ENCODE results near the gene NHEJ1. TPM values are rescaled to one million over a fixed set of nuclear protein-coding genes. Genes with fewer than 3 reads are reported as not detected.

Gene NHEJ1
- total RNA-seq, 1 experiment from 2014 or later: 16.4 TPM

DNA sequence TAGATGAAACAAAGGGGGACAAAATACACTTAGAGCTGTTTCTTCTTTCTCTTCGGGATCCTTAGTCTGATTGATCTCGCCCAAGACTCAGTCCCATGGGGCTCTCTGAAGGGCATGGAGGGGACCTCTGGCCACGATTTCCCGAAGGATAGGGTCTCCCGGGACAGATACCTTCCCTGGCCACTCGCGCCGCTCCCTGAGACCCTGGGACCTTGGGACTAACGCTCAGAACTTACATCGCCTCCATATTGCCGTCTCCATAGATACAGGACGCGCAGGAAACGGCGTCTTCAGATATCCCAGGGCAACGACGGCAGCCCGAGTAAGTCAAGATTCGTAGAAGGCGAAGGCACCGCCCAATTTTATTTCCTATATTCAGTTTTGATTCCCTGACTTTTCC is 119.4 kb downstream of the NHEJ1 start, which contains the start of gene CFAP65:
Gene CFAP65, minus strand, starts transcription at position 265 of the 400 bp plus-strand sequence. CDS start 2,468 bp downstream, outside the sequence.
- no peaks in the 10 kb centered on the region for H3K9me3 ChIP-seq (ENCODE audit: control insufficient read depth in 1 of 2, insufficient read depth in 1 of 2, low read depth in 1 of 2, low read length in 2 of 2)
- H3K27me3 ChIP-seq (ENCODE audit: insufficient read depth, low read length): peaks cover 24% of the 10 kb centered on the region
- no peak within 1 kb of the TSS for H2AFZ ChIP-seq (ENCODE audit: low read depth, low read length, poor library complexity, severe bottlenecking)
- H3K36me3 ChIP-seq (ENCODE audit: control insufficient read depth in 1 of 2, insufficient read depth in 2 of 2, low read length in 2 of 2): no peaks in the 10 kb centered on the region
- H3K79me2 ChIP-seq (ENCODE audit: insufficient read depth, low read length): no peaks in the 10 kb centered on the region
- TF ChIP-seq EZH2phosphoT487 (IDR thresholded peaks at IDR 0.05; ENCODE audit: borderline replicate concordance) (no peak), SIN3A (IDR thresholded peaks at IDR 0.05; ENCODE audit: low read depth) (peak; percentile 82), TCF7L2 (IDR thresholded peaks at IDR 0.05; ENCODE audit: borderline replicate concordance, extremely low read depth, insufficient read depth, insufficient read length) (peak; percentile 57), SP1 (IDR thresholded peaks at IDR 0.05; ENCODE audit: low read depth) (peak; percentile 50), ZNF274 (IDR thresholded peaks at IDR 0.05; ENCODE audit: low read depth, low read length) (no peak), YY1 (IDR thresholded peaks at IDR 0.05; ENCODE audit: extremely low read depth, insufficient replicate concordance, low read depth, low read length) (peak; percentile 89), JUND (IDR thresholded peaks at IDR 0.05) (no peak)
- TF ChIP-seq, protein P1, sequence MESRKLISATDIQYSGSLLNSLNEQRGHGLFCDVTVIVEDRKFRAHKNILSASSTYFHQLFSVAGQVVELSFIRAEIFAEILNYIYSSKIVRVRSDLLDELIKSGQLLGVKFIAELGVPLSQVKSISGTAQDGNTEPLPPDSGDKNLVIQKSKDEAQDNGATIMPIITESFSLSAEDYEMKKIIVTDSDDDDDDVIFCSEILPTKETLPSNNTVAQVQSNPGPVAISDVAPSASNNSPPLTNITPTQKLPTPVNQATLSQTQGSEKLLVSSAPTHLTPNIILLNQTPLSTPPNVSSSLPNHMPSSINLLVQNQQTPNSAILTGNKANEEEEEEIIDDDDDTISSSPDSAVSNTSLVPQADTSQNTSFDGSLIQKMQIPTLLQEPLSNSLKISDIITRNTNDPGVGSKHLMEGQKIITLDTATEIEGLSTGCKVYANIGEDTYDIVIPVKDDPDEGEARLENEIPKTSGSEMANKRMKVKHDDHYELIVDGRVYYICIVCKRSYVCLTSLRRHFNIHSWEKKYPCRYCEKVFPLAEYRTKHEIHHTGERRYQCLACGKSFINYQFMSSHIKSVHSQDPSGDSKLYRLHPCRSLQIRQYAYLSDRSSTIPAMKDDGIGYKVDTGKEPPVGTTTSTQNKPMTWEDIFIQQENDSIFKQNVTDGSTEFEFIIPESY (IDR thresholded peaks at IDR 0.05; ENCODE audit: extremely low read depth, insufficient replicate concordance, low read length): peak; percentile 59
- TF ChIP-seq, protein P2, sequence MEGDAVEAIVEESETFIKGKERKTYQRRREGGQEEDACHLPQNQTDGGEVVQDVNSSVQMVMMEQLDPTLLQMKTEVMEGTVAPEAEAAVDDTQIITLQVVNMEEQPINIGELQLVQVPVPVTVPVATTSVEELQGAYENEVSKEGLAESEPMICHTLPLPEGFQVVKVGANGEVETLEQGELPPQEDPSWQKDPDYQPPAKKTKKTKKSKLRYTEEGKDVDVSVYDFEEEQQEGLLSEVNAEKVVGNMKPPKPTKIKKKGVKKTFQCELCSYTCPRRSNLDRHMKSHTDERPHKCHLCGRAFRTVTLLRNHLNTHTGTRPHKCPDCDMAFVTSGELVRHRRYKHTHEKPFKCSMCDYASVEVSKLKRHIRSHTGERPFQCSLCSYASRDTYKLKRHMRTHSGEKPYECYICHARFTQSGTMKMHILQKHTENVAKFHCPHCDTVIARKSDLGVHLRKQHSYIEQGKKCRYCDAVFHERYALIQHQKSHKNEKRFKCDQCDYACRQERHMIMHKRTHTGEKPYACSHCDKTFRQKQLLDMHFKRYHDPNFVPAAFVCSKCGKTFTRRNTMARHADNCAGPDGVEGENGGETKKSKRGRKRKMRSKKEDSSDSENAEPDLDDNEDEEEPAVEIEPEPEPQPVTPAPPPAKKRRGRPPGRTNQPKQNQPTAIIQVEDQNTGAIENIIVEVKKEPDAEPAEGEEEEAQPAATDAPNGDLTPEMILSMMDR (IDR thresholded peaks at IDR 0.05 in 2 of 3, conservative IDR thresholded peaks at IDR 0.05 in 1 of 3; ENCODE audit: borderline replicate concordance in 1 of 3, insufficient read depth in 1 of 3, low read depth in 2 of 3, low read length in 2 of 3): no peak
- no peaks in the 10 kb centered on the region for H3K4me1 ChIP-seq (ENCODE audit: control insufficient read depth in 1 of 2, insufficient read depth in 2 of 2, low read length in 2 of 2)
- H3K9me2 ChIP-seq (ENCODE audit: insufficient read depth): no peaks in the 10 kb centered on the region
- peak; percentile 79 for ATAC-seq
- POLR2A ChIA-PET: interaction anchor here (0.6 kb wide), 1 partner anchor 217 kb away, joined by 5 read pairs; no protein-coding TSS in a partner anchor
- H3K27ac ChIP-seq (ENCODE audit: low read depth, low read length): no peak within 1 kb of the TSS
- RAD21 ChIA-PET (ENCODE audit: low non-redundant PET in 1 of 2, low total read pairs in 2 of 2, uncharacterized antibody in 2 of 2, unreplicated experiment in 2 of 2): no interaction called here
- CTCF ChIA-PET: interaction anchor here (1.5 to 3.5 kb wide), 3 partner anchors 12 to 114 kb away, joined by 4 to 21 read pairs (median 5); no protein-coding TSS in a partner anchor
- peak within 1 kb of the TSS; percentile 63 for H3K4me2 ChIP-seq (ENCODE audit: low read length)
- DNase-seq (ENCODE audit: low read depth, low spot score): peak; percentile 34
- intact Hi-C loops (cut with micrococcal nuclease): no loop called here
- H4K20me1 ChIP-seq (ENCODE audit: insufficient read depth): no peaks in the 10 kb centered on the region
- no TSS peak for BruUV-seq (replicated peaks)
- H3K4me3 ChIP-seq (replicated peaks in 1 of 2; ENCODE audit: low read depth in 1 of 2, low read length in 2 of 2): peak within 1 kb of the TSS; percentile 43 to 47
- H3K9ac ChIP-seq (ENCODE audit: low read length): no peak within 1 kb of the TSS

All from HCT116 (cell line).